Renal pelvis (tissue), 4 donors: ENCODE measurements around the gene PWP2. TPM values are rescaled to one million over a fixed set of nuclear protein-coding genes. Genes with fewer than 3 reads are reported as not detected.
A peak's percentile ranks its signal among the peaks of the same experiment; 100 is the strongest.
"Not testable (repeated sequence)": the region's sequence is repeated elsewhere in the genome, so short reads cannot be mapped to it uniquely, and the experiment has no call there.

Source experiments
- DNase-seq: peaks from one replicate; pipeline ENCODE4 v3.0.0-alpha.2; 2013
- polyA plus RNA-seq, 3 donors: library from polyadenylated mRNA; unstranded; fragments of 120-200 nt; gene quantifications; one replicate each; pipeline ENCODE4 v1.2.1, GENCODE V29; 2013; ENCODE audit not compliant: insufficient read length in 3 of 3

Gene PWP2
- polyA plus RNA-seq, 3 donors: 9.1 to 12.1 (median 9.5) TPM

DNA sequence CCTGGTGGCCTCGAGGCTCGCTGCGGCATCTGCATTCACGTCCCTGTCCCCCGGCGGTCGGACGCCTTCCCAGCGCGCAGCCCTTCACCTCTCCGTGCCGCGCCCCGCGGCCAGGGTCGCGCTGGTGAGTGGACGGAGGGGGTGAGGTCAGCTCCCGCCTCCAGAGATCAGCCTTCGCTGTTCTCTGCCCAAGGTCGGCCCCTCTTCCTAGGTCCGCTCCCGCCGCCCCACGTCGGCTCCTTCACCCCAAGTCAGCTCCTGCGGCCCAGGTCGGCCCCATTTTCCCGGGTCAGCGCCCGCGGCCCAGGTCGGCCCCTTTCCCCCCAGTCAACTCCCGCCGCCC, 26.5 kb downstream of the PWP2 start:
- DNase-seq: not testable (repeated sequence)

DNA sequence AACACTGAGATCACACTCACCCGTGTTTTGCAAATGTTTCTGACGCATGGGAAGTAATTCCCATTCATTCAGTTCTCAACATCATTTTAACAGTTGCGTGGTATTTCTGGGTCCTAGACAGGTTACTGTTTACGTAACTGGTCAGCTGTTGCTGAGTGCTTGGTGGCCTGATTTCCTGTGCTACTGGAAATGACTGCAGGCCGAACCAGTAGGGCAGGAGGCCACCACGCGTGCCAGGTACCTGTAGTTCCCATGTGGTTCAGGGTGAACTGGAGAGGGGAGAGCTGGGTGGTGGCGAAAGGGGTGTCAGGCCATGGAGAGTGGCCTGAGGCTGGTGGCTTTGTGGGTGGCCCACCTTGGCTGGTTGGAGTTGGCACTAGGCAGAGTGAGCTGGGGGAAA, 27.5 kb downstream of the PWP2 start:
- not testable (repeated sequence) for DNase-seq

DNA sequence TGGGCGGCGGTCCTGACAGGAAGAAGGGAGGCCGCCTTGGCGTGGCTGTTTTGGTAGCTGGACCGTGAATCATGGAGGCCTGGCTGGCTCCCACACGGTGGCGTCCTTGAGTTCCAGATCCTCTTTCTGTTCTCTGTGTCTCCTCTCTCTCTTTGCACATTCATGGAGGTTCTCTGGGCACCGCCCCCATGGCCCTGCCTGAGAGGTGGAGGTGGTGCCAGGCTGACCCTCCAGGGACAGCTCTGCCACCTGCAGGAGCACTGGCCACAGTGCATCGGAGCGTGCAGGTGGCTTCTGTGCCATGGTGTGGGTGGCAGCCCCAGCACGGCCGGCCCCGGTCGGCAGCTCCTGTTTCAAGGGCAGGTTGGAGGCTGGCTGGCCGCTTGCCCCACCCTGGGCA, 30.8 kb downstream of the PWP2 start:
- DNase-seq: not testable (repeated sequence)

GRCh38 chr21:44139787-44140551, 32.8 kb downstream of the PWP2 start:
- peak; percentile 26 for DNase-seq

DNA sequence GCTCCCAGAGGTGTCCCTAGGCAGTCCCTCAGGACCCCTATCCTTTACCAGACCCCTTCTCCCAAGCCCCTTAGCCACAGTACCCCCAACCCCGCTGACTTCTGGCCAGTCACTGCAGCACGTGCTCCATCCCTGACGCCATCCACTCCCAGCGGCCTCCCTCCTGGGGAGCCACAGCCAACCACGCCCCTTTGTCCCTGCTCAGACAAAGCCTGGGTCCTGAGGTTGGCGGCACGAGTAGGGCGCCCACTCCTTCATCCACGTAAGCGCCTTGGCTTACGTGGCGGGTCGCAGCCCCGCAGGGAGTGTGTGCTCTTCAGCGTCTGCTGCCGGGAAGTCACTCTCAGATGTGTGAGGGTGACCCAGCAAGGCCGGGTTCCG, 33.3 kb downstream of the PWP2 start:
- not testable (repeated sequence) for DNase-seq

- DNase-seq: not testable (repeated sequence)
Observed at GRCh38 chr21:44142470-44142869, 35.3 kb downstream of the PWP2 start.

- DNase-seq: not testable (repeated sequence)
Observed at GRCh38 chr21:44143380-44143779, 36.2 kb downstream of the PWP2 start.

DNA sequence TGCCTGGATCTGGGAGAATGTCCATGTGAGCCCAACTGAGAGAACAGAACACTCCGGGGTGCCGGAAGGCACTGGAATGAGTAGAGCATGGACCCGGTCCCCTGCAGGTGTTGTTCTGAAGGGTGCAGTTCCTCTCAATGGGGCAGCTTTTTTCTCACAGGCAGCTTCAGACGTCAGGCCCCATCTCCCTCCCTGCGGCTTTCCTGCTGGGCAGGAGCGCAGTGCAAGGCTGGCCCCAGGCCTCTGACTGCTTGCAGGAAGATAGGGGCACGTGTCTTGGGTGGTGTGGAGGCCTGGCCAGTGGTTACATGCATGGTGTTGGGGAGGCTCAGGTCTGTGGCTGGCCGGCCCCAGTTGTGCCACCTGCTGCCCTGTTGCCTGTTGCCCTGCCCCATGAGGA, 36.8 kb downstream of the PWP2 start:
- DNase-seq: not testable (repeated sequence)

- not testable (repeated sequence) for DNase-seq
Observed at GRCh38 chr21:44144784-44145602, 37.8 kb downstream of the PWP2 start.

- not testable (repeated sequence) for DNase-seq
Observed at GRCh38 chr21:44145616-44146015, 38.4 kb downstream of the PWP2 start.

DNA sequence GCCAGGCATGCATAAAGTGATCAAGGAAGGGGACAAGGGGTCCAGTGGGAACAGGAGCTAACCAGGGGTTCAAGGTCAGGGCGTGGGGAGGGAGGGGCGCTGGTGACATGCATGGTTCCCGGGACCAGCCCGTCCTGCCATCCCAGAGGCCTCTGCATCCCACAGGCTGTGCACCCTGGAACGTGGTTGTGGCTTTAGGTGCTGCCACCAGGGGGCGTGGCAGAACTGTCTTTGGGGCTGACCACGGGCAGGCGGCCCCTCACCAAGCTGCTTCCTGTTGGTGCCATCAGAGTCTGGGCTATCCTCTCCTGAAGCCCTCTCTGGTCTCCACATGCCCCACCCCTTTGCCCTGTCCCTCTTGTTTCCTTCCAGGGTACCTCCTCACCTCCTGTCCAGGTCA, 39.9 kb downstream of the PWP2 start:
- DNase-seq: not testable (repeated sequence)

DNA sequence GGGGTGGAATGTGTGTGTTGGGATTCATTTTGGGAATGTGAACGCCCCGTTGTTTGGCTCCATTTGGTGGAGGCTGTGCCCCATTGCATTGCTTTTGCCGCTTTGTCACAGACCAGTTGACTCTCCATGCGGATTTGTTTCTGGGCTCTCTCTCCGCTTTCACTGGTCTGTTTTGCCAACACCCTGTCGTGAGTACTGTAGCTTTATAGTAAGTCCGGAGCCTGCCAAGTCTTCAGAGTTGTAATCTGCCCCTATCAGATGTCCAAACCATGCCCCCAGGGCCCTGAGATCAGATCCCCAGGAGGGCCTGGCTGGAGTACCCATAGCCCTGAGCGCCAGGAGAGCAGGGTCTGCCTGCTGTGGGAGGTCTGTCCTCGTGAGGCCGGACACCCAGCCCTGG, 43.1 kb downstream of the PWP2 start:
- DNase-seq: not testable (repeated sequence)

DNA sequence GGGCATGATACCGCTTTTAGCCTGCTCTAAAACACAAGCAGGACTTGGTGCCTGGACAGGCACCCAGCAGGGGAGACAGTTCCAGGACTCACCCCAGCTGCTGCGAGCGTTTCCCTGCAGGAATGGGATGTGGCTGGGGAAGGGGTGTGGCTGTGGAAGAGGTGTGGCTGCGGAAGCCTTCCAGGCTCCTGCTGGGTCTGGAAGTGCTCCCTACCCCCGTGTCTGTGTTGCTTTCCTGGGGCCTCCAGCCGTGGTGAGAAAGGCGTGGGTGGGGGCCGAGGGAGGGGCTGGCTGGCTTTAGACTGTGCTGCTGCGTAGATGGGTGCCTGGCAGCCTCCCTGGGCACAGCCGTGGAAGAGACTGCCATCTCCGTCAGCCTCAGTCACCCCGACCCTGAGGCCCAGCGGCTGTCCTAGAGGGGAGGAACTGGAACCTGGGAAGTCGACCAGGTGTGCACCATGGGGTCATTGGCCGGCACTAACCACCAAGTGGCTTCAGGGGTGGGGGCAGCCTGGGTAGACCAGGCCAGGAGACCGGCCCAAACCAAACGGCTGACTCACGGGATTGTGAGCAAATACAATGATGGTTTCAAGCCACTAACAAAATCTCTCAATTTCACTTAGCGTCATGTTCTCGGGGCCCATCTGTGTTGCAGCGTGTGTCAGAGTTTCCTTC, 46.2 kb downstream of the PWP2 start:
- not testable (repeated sequence) for DNase-seq

DNA sequence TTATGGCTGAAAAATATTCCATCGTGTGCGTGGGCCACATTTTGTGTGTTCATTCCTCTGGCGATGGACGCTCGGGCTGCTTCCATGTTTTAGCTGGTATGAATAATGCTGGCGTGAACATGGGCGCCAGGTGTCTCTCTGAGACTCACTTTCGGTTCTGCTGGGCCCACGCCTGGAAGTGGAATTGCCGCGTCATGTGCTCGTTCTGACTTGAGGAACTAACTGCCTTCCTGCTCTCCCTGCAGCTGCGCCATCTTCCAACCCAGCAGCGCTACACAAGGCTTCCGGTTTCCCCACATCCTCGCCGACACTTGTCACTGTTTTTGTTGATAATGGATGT, 46.7 kb downstream of the PWP2 start:
- not testable (repeated sequence) for DNase-seq

- not testable (repeated sequence) for DNase-seq
Observed at GRCh38 chr21:44154816-44155230, 47.6 kb downstream of the PWP2 start.

DNA sequence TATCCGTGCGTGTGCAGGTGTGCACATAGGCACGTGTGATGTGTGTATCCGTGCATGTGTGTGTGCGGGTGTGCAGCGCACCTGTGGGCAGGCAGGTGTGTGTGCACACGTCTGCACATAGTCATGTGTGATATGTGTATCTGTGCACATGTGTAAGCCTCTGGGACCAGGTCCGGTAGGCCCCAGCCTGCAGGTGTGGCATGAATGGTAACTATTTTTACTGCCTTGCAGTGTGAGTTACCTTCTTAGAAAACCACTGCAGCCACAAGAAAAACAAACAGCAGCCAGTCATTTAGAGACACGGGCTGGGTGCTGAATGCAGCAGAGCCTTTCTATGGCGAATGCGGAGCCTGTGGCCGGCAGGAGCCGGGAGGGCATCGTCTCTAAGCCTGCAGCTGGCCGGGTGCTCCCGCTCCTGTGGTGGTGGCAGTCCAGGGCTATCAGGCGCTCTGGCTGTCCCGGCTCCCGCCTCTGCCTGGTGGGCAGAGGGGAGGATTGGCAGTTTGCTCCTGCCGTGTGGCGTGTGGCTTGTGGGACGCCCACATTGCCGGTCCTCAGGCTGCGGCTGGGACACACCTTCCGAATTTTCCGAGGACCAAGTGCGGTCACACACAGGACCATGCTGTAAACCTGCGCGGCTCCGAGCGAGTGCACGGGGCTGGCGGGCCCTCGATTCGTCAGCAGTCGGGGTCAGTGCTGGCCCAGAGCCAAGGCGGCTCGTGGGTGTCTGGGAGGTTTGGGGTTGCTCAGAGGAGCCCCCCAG, 48.2 kb downstream of the PWP2 start:
- DNase-seq: not testable (repeated sequence)

DNA sequence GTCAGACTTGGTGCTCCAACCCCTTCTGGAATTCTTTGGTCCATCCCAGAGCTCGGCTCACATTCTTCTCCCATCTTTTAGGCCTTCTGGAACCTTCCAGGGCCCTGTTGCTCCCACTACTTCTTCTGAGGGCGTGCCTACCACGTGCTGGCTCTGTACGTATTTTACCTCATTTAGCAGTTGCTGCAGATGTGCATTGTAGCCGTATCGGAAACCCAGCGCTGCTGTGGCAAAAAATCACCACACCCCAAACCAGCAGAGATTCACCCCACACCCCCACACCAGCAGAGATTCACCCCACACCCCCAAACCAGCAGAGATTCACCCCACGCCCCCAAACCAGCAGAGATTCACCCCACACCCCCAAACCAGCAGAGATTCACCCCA, 48.8 kb downstream of the PWP2 start:
- DNase-seq: not testable (repeated sequence)

DNA sequence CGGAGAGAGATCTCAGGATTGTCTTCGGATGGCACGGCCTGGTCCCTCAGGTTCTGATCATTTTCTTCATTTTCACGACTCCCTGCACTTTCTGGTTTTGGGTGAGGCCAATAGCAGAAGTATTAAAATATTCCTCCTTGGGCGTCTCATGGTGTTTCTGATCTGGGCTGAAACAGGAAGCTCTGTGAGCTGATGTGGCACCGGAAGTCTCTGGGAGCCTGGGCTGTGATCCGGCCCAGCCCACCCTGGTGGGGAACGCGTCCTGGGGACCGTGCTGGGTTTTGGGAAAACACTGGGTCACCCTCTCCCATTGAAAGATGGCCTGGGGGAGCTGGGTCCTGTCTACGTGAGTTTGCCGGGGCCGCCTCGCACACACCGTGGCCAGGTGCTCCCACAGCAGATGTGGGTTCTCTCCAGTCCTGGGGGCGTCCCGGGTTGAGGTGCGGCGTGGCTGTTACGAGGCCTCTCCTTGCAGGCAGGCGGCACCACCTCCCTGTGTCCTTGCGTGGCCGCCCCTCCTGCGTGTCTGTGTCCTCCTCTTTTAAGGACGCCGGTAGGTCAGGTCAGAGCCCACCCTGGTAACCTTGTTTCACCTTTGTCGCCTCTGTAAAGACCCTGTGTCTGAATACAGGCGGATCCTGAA, 50.4 kb downstream of the PWP2 start:
- not testable (repeated sequence) for DNase-seq

- not testable (repeated sequence) for DNase-seq
Observed at GRCh38 chr21:44158082-44158468, 50.9 kb downstream of the PWP2 start.

GRCh38 chr21:44159349-44160297, 52.4 kb downstream of the PWP2 start:
- DNase-seq: not testable (repeated sequence)
